Measurements from ENCODE around the gene AJM1.
A peak's percentile ranks its signal among the peaks of the same experiment; 100 is the strongest.
"Not testable (repeated sequence)": the region's sequence is repeated elsewhere in the genome, so short reads cannot be mapped to it uniquely, and the experiment has no call there.

AJM1 gene

DNA sequence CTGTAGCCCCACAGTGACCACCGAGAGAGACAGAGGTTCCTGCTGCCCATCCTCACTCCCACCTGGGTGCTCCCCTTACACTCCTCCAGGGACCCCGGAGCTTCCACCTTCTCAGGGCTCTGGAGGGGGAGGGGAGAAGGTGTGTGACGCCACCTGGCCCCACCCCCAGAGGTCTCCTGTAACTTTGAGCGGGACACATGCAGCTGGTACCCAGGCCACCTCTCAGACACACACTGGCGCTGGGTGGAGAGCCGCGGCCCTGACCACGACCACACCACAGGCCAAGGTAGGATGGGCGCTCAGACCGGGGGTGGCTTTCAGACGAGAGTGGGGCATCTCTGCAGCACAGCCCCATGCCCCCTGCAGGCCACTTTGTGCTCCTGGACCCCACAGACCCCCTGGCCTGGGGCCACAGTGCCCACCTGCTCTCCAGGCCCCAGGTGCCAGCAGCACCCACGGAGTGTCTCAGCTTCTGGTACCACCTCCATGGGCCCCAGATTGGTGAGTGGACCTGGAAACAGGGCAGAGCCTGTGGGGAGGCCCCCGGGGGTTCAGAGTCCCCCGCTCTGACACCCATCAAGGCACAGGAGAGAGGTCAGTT, 14.4 kb downstream of the AJM1 start:
- peak; percentile 9 for DNase-seq

- DNase-seq = peak; percentile 10
These were observed 14.9 kb downstream of the AJM1 start for GRCh38 chr9:136857166-136857565.

DNA sequence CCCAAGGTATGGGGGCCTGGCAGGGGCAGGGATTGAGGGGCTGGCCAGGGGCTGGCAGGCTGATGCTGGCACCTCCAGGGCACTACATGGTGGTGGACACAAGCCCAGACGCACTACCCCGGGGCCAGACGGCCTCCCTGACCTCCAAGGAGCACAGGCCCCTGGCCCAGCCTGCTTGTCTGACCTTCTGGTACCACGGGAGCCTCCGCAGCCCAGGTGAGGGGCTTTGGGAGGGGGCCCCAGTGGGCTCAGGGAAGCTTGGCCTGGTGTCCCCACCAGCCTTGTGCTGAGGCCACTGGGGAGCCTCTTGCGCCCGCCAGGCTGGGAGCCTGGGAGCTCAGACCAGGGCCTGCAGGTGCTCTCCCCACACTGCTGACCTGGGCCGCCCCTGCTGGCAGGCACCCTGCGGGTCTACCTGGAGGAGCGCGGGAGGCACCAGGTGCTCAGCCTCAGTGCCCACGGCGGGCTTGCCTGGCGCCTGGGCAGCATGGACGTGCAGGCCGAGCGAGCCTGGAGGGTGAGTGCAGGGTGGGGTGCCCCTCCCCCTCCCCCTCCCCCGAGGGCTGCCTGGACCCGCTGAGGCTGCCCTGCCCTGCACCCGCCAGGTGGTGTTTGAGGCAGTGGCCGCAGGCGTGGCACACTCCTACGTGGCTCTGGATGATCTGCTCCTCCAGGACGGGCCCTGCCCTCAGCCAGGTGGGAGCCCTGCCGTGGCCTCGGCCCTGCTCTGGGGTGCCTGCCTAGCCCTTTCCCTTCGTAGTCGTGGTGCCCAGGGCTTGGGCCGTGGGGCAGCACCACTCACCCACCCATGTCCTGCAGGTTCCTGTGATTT, 15.5 kb downstream of the AJM1 start:
- peak; percentile 9 for DNase-seq

DNA sequence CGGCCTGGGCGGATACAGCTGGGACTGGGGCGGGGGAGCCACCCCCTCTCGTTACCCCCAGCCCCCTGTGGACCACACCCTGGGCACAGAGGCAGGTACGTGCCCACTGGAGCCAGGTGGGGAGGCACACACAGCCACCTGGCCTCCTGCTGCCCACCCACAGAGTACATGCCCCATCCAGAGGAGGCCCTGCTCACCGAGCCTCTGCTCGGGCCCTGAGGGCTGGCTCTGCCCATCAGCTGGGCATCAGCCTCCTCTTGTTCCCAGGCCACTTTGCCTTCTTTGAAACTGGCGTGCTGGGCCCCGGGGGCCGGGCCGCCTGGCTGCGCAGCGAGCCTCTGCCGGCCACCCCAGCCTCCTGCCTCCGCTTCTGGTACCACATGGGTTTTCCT, 16.2 kb downstream of the AJM1 start:
- peak; percentile 10 for DNase-seq

DNA sequence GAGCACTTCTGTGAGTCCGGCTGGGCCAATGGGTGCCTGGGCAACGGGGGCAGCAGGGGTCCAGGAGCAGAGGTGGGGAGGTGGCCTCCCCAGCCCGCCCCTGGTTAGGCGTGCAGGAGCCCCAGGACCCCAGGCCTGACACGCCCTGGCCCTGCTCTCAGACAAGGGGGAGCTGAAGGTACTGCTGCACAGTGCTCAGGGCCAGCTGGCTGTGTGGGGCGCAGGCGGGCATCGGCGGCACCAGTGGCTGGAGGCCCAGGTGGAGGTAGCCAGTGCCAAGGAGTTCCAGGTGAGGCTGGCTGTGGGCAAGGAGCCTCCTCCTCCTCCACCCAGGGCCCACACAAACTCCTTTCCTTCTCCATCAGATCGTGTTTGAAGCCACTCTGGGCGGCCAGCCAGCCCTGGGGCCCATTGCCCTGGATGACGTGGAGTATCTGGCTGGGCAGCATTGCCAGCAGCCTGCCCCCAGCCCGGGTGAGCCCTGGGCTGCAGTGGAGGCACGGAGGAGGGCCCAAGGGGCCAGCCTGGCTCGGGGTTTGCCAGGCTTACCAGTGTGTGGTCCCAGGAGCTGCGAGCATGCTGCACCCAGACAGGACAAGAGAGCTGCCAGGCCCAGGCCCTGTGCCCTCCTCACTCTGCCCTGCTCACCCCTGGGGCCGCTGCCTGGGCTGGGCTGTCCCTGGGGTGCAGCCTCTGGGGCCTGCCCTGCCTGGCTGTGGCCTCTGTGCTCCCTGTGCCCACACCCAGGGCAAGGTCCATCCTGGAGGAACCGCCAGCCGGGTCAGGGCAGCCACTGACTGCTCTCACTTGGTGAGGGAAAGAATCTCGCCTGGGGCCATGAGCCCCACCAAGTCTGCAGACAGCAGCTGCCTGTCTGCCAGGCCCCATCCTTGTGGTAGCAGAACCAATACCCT, 16.8 kb downstream of the AJM1 start:
- DNase-seq = no peak

DNA sequence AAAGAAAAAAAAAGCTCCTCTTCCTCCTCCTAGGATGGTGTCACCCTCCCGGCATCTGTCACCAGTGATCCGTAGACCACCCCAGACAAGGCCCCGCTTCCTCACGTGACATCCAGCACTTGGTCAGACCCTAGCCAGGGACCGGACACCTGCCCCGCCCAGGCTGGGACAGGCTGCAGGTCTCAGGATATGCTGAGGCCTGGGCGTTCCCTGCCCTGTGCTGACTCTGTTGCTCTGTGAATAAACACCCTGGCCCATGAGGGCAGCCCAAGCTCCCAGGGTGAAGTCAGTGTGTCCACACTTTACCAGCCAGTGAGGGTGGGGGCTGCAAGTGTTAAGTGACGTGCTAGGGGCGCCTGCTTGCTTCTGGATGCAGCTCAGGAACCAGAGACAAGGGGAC, 18.3 kb downstream of the AJM1 start:
- no peak for DNase-seq

DNA sequence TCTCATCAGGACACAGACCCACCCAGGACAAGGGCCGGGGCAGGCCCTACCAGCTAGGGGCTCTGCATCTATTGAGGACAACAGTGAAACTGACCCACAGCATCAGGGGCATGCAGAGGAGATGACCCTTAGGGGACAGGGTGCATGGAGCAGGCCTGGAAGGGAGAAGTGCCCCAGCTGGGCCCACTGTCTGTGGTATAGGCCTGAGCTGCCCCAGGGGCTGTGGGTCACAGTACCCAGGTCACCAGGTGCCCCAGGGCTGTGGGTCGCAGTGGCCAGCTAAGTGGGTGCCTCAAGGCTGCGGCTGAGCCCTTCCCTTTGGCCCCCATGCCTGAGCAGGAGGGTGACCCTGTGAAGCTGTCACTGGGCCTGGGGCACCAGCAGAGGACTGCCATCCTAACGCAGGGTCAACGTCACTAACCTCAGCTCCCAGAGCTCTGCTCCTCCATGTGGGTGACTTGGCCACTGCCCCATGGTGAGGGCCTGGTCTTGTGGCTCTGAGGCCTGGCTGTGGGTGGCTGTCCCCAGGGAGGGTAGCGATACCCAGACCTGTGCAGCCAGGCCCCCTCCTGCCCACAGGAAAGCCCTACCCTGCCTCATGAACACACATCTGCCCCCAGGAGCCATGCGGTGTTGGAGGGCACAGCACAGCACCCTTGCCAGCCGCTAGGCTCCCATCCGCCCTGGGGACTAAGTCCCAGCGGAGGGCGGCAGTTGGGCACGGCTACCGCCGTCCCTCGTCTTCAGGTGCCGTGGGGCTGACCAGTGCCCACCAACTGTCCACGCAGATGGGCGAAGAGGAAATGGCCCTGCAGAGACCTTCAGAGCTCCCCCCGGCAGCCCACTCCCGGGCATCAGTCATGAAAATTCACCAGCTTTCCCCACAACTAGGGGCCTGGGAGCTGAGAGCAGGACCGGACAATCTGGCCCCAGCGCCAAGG, 18.9 kb downstream of the AJM1 start:
- DNase-seq = no peak

DNA sequence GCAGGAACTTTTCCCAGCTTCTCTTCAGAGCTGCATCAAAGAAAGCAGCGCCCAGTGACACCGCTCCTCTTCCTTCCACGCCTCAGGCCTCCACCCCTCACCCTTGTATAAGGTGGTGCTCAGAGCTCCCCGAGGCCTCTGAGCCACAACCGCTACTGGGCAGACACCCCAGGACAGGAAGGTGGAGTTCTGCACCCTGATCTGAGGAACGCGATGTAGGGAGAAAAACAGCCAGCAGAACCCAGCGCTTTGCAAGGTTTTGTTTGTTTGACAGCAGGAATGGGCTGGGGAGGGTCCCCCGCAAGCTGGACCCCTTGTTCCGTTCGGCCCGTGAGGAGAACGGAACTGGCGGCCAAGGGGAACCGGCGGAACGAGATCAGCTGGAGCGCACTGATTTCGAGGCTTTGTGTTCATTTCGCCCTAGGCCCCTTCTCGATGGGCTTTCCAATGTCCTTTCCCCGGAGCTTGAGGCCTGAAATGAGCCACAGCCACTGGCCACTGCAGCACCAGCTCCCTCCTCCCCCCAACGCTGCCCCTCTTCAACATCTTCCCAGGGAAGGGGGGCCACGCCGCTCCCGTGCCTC, 19.7 kb downstream of the AJM1 start:
- no peak for DNase-seq

DNA sequence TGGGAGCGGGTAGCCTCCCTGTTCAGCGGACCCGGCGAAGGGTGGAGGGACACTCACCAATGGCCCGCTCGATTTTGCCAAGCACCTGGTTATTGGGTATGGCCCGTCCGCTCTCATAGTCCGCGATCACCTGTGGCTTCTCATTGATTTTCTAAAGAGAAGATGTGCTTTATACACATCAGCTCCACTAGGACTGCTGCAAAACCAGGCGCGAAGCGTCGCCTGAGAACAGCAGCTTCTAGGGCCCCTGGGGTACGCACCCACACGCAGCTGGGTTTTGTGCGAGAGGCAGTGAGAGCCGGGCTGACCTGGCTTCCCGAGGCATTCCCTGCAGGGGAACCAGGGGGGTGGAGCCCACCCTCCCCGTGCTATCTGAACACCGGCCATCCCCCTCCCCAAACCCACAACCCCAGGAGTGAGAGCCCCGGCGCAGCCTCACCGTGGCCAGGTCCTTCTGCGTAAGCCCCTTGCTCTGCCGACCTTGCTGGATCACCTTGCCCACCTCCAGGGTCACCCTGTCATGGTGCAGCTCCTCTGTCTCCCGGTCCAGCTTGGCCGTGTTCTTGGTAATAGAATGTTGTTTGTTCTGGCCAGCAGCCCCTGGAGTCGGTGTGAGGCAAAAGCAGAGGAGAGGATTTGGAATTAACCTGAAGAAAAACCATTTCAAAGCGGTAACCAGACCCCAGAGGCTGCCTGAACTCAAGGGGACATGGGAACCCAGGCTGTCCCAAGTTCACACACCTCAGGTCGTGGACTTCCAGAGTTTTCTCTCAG, 20.8 kb downstream of the AJM1 start:
- DNase-seq = no peak

DNA sequence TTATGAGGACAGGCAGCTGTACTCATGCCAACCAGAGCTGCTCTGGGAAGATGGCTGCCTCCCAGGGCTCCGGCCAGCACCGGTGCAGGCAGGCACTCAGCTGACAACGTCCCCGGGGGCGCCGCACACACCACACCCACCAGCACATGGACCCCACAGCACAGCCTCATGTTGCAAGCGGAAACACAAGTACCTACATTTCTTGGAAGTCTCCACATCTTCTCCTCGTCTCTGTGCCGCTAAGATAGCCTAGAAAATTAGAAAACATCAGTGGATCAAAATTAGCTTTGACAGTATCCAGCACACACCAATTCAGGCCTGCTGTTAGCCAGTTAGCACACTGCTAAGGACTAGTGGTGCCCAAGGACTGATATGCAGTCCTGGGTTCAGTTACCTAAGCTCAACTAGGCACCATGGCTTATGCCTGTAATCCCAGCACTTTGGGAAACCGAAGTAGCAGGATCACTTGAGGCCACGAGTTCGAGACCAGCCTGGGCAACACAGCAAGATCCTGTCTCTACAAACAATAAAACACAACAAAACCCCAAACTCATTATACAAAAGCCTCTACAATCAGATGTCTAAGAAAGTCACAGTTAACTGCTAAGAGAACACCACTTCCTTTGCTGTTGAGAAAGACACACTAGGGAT, 21.5 kb downstream of the AJM1 start:
- no peak for DNase-seq

GRCh38 chr9:136865041-136865767, 22.9 kb downstream of the AJM1 start:
- peak; percentile 10 for DNase-seq

DNA sequence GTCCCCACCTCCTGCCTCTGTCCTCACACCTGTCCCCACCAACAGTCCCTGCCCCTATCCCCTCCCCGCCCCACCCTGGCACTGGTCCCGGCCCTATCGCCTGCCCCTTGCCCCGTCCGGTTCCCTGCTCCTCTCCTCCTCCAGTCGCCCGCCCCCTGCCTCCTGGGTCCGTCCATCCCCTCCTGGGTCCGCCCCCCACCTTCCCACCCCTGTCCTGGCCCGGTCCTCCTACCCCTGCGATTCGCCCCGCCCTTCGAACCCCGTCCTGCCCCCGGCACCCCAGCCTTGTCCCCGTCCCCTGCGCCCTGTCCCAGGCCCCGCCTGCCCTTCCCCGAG, 23.5 kb downstream of the AJM1 start:
- DNase-seq = no peak

GRCh38 chr9:136866898-136867421, 24.7 kb downstream of the AJM1 start:
- not testable (repeated sequence) for DNase-seq

GRCh38 chr9:136867480-136867879, 25.2 kb downstream of the AJM1 start:
- DNase-seq = no peak

DNA sequence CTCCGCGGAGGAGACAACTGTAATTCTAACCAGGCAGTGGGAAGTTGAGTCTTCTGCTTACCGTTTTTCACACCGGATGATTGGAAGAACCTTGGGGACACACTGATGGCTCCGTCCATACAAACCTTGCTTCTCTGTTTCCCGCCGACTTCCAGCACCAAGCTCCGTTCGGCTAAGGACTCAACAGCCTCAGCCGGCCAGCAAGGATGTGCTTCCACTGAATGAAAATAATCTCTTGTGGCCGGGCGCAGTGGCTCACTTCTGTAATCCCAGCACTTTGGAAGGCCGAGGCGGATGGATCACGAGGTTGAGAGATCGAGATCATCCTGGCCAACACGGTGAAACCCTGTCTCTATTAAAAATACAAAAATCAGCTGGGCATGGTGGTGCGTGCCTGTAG, 25.6 kb downstream of the AJM1 start:
- DNase-seq = no peak

DNA sequence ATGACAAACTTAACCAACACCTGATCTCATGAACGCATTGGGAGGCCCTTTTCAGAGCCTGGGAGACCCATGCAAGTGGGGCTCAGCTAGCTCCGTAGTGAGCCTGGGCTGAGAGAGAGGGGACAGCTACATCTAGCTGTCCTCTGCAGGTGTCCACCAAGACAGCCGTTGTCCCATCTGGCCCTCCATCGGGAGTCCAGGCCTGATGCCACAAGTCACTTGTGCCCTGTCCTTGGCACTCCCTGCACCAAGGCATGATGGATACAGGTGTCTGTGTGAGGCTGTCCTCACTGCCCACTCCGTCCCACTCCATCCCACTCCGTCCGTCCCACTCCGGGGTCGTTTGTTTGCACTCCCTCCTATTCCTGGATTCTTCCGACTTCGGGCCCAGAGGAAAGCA, 26.4 kb downstream of the AJM1 start:
- no peak for DNase-seq

DNA sequence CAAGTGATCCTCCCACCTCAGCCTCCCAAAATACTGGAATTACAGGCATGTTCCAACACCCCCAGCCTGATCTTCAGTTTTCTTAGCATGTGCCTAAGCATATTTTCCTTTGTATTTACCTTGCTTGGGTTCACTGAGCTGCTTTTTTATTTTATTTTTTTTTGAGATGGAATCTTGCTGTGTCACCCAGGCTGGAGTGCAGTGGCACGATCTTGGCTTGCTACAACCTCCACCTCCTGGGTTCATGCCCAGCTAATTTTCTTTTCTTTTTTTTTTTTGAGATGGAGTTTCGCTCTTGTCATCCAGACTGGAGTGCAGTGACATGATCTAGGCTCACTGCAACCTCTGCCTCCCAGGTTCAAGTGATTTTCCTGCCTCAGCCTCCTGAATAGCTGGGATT, 27.3 kb downstream of the AJM1 start:
- not testable (repeated sequence) for DNase-seq

GRCh38 chr9:136875155-136875554, 32.9 kb downstream of the AJM1 start:
- DNase-seq = no peak

GRCh38 chr9:136876476-136876875, 34.2 kb downstream of the AJM1 start:
- no peak for DNase-seq

GRCh38 chr9:136880651-136881050, 38.4 kb downstream of the AJM1 start:
- DNase-seq = no peak
